T-cell (primary cell): ENCODE data around the gene NPFFR1. TPM values are rescaled to one million over a fixed set of nuclear protein-coding genes. Genes with fewer than 3 reads are reported as not detected.
"Not testable (repeated sequence)": the region's sequence is repeated elsewhere in the genome, so short reads cannot be mapped to it uniquely, and the experiment has no call there.

ENCODE experiments used
- ATAC-seq, 4 experiments: fragments of 200-7000 bp in 3 of 4; fragments of 150-1000 bp in 1 of 4; cut with Tn5 transposase; replicated peaks in 1 of 4; 1 replicate in 3 of 4; 2 replicates in 1 of 4; pipeline ENCODE4 v1.10.0; 2021; ENCODE audit warnings: moderate library complexity in 3 of 4, mild to moderate bottlenecking in 2 of 4, moderate number of reproducible peaks in 1 of 4
- CTCF ChIA-PET, 2 donors: fragments of 300-600 bp; sonication (Branson Sonifier 250); formaldehyde crosslinking; loops; one replicate each; lab custom pipeline; 2022; ENCODE audit warnings: antibody characterized with exemption in 2 of 2; lab: Charles Lee
- POLR2A ChIA-PET, 2 donors: fragments of 300-600 bp; sonication (Branson Sonifier 250); formaldehyde crosslinking; loops; one replicate each; lab custom pipeline; 2022; ENCODE audit warnings: antibody characterized with exemption in 2 of 2; lab: Charles Lee
- DNase-seq, 35 experiments: peaks; one replicate each; pipeline versions ENCODE4 v3.0.0 to v3.0.0-alpha.2; 2013 to 2023
- H3K27ac ChIP-seq: one replicate; pipeline ENCODE4 v1.5.1; 2013; ENCODE audit warnings: low read length
- H3K27me3 ChIP-seq, 2 experiments: replicated peaks in 1 of 2; 1 replicate in 1 of 2; 2 replicates in 1 of 2; pipeline versions ENCODE4 v1.6.1 to v1.7.0; 2013; ENCODE audit warnings: low read length in 1 of 2, mixed read lengths in 1 of 2; ENCODE audit not compliant: control insufficient read depth in 2 of 2, insufficient read depth in 2 of 2; ENCODE audit errors: extremely low read depth in 1 of 2
- H3K36me3 ChIP-seq, 2 donors: 1 replicate in 1 of 2; 2 replicates in 1 of 2; pipeline versions ENCODE4 v1.6.1 to v1.7.0; 2013; ENCODE audit warnings: low read length in 1 of 2; ENCODE audit not compliant: control insufficient read depth in 2 of 2, insufficient read depth in 1 of 2; ENCODE audit errors: extremely low read depth in 1 of 2
- H3K4me1 ChIP-seq, 2 experiments: 1 replicate in 1 of 2; 2 replicates in 1 of 2; pipeline versions ENCODE4 v1.6.1 to v1.7.0; 2013; ENCODE audit warnings: low read length in 2 of 2, mixed read lengths in 1 of 2; ENCODE audit not compliant: insufficient read depth in 2 of 2, control insufficient read depth in 1 of 2; ENCODE audit errors: extremely low read depth in 1 of 2
- H3K4me3 ChIP-seq, 2 donors: 1 replicate in 1 of 2; 2 replicates in 1 of 2; pipeline versions ENCODE4 v1.5.1 to v1.7.0; 2013; ENCODE audit warnings: mild to moderate bottlenecking in 2 of 2, low read length in 1 of 2, moderate library complexity in 1 of 2; ENCODE audit not compliant: control insufficient read depth in 1 of 2; ENCODE audit errors: extremely low read depth in 1 of 2
- H3K9me3 ChIP-seq: 2 replicates; pipeline ENCODE4 v1.7.0; 2013
- H3K27ac Mint-ChIP-seq, 2 donors: one replicate each; pipeline ENCODE4 v1.8.0; 2020 to 2021; ENCODE audit warnings: mild to moderate bottlenecking in 2 of 2, mixed read lengths in 2 of 2
- H3K27me3 Mint-ChIP-seq, 2 donors: one replicate each; pipeline ENCODE4 v1.8.0; 2021 to 2022; ENCODE audit warnings: mixed read lengths in 2 of 2
- H3K36me3 Mint-ChIP-seq: one replicate; pipeline ENCODE4 v1.8.0; 2021; ENCODE audit warnings: mixed read lengths
- H3K4me1 Mint-ChIP-seq, 3 donors: one replicate each; pipeline ENCODE4 v1.8.0; 2020 to 2022; ENCODE audit warnings: mixed read lengths in 3 of 3, mild to moderate bottlenecking in 1 of 3
- H3K4me3 Mint-ChIP-seq, 3 donors: one replicate each; pipeline ENCODE4 v1.8.0; 2020 to 2022; ENCODE audit warnings: mild to moderate bottlenecking in 3 of 3, mixed read lengths in 3 of 3, moderate library complexity in 3 of 3
- H3K9me3 Mint-ChIP-seq, 3 donors: one replicate each; pipeline ENCODE4 v1.8.0; 2020 to 2022; ENCODE audit warnings: mixed read lengths in 3 of 3
- WGBS: methylation state at CpG from one replicate; pipeline ENCODE4 v1.1.5; 2013; ENCODE audit warnings: missing lambda C conversion rate; ENCODE audit not compliant: insufficient coverage; 5-methylcytosine and 5-hydroxymethylcytosine counted together
- total RNA-seq, 35 experiments: library from RNA in 6 of 35; stranded (reverse) in 6 of 35; fragments of 120-200 nt in 1 of 35; gene quantifications; one replicate each; pipeline versions ENCODE4 v1.2.1 to v1.2.4 and lab custom pipeline; 2013 to 2026

Gene NPFFR1
- total RNA-seq, 5 donors from 2014 or later (not counting 1 experiment from before 2014, with no cell fraction given), result not detected

DNA sequence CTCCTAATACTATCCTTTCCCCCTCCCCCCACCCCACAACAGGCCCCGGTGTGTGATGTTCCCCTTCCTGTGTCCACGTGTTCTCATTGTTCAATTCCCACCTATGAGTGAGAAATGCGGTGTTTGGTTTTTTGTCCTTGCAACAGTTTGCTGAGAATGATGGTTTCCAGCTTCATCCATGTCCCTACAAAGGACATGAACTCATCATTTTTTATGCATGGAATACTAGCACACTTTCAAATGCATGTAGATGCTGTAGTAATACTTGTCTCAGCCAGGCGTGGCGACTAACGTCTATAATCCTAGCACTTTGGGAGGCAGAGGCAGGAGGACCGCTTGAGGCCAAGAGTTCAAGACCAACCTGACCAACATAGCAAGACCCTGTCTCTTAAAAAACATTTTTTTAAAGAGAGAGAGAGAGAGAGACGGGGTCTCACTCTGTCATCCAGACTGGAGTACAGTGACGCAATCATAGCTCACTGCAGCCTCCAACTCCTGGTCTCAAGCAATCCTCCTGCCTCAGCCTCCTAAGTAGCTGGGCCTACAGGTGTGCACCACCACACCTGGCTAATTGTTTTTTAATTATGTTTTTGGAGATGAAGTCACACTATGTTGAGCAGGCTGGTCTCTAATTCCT lies 60.9 kb downstream of the NPFFR1 start:
- ATAC-seq, H3K4me3 Mint-ChIP-seq, H3K9me3 ChIP-seq, H3K27ac ChIP-seq, H3K9me3 Mint-ChIP-seq, POLR2A ChIA-PET, H3K4me1 ChIP-seq, H3K27me3 ChIP-seq, DNase-seq, H3K36me3 ChIP-seq, H3K27me3 Mint-ChIP-seq, H3K4me3 ChIP-seq: not testable (repeated sequence)
- peaks cover 16 to 25% (median 18%) of the 10 kb centered on the region in 3 donors for H3K4me1 Mint-ChIP-seq
- H3K27ac Mint-ChIP-seq, result peak overlapping the region; percentile 68 to 83
- CTCF ChIA-PET, result interaction anchor here (0.6 to 4.2 kb wide), 14 partner anchors 9 to 655 kb away, joined by 3 to 177 read pairs (median 4); partner anchors contain the start of gene TYSND1 (in 1 of the 2)
- no CpG with 5 or more reads among the region's 9 CpGs for WGBS
- peaks cover 11% of the 10 kb centered on the region for H3K36me3 Mint-ChIP-seq

DNA sequence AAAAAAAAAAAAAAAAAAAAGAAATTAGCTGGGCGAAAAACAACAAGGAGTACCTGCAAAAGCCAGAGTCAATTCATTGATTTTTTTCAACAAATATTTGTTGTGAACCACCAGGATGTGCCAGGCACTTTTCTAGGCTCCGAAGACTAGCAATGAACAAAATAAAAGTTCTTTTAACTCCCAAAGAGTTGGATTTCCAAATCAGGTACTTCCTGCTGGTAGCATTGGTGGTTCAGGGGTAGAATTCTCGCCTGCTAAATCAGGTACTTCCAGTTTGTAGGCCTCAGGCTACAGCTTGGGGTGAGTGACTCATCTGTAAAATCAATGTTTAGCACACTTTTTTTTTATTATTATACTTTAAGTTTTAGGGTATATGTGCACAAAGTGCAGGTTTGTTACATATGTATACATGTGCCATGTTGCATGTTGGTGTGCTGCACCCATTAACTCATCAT lies 61.4 kb downstream of the NPFFR1 start:
- ATAC-seq, result no peak

DNA sequence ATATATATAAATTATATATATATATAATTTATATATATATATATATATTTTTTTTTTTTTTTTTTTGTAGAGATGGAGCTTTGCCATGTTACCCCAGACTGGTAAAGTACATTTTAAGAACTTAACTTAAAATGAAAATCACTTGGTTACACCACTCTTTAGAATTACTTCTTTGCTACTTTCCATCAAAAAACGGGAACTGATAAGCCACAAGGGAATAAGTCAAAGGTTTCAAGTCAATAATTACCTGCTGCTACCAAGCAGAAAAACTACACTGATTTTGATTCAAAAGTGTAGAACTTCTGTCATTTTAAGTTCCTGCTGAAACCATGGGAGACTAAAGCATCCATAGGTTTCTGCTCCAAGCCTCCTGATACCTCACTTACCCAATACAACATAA lies 62.8 kb downstream of the NPFFR1 start:
- Histone ChIP-seq H3K27me3 (no peaks in the 10 kb centered on the region), H3K27ac (peak overlapping the region; percentile 6), H3K4me1 (peaks cover 3 to 6% of the 10 kb centered on the region in 2 experiments), H3K9me3 (no peaks in the 10 kb centered on the region), H3K4me3 (no peak overlapping the region), H3K36me3 (peaks cover 0 to 15% of the 10 kb centered on the region in 2 donors)
- H3K36me3 Mint-ChIP-seq, result peaks cover 11% of the 10 kb centered on the region
- no peaks in the 10 kb centered on the region for H3K9me3 Mint-ChIP-seq
- ChIA-PET CTCF (interaction anchor here (0.6 to 4.2 kb wide), 33 partner anchors 9 to 204 kb away, joined by 3 to 177 read pairs (median 4); partner anchors contain the start of genes EIF4EBP2 (in 1 of the 2), PPA1 (in 1 of the 2) and TYSND1 (in 1 of the 2)), POLR2A (interaction anchor here (0.6 to 1.0 kb wide), 4 partner anchors 11 to 716 kb away, joined by 3 to 4 read pairs (median 4); no protein-coding TSS in a partner anchor)
- peak overlapping the region in 1 of 3 donors; percentile 56 for H3K4me3 Mint-ChIP-seq
- ATAC-seq (no peak), DNase-seq (no peak)
- peak overlapping the region; percentile 83 to 85 for H3K27ac Mint-ChIP-seq
- WGBS, result 29% methylated on average over 1 of the region's 1 CpG
- peaks cover 14 to 18% (median 16%) of the 10 kb centered on the region in 3 donors for H3K4me1 Mint-ChIP-seq
- H3K27me3 Mint-ChIP-seq, result no peaks in the 10 kb centered on the region

More for the DNA sequence above, 61.4 kb downstream of the NPFFR1 start:
- CTCF ChIA-PET, result interaction anchor here (0.6 to 4.2 kb wide), 25 partner anchors 8 to 656 kb away, joined by 3 to 177 read pairs (median 4); partner anchors contain the start of genes TYSND1 (in 2 of the 2), EIF4EBP2 (in 1 of the 2) and PPA1 (in 1 of the 2)
- Mint-ChIP-seq H3K27me3 (no peaks in the 10 kb centered on the region), H3K36me3 (peaks cover 11% of the 10 kb centered on the region), H3K4me3 (no peak overlapping the region), H3K9me3 (no peaks in the 10 kb centered on the region), H3K27ac (no peak overlapping the region), H3K4me1 (peaks cover 16 to 23% (median 17%) of the 10 kb centered on the region in 3 donors)
- Histone ChIP-seq H3K36me3 (peaks cover 0 to 7% of the 10 kb centered on the region in 2 donors), H3K9me3 (no peaks in the 10 kb centered on the region), H3K27me3 (no peaks in the 10 kb centered on the region), H3K27ac (no peak overlapping the region), H3K4me3 (no peak overlapping the region), H3K4me1 (peaks cover 3 to 8% of the 10 kb centered on the region in 2 experiments)
- no peak for DNase-seq
- POLR2A ChIA-PET, result interaction anchor here (0.7 kb wide), 2 partner anchors 11 to 45 kb away, joined by 3 to 6 read pairs; no protein-coding TSS in a partner anchor
- no CpG with 5 or more reads among the region's 3 CpGs for WGBS

DNA sequence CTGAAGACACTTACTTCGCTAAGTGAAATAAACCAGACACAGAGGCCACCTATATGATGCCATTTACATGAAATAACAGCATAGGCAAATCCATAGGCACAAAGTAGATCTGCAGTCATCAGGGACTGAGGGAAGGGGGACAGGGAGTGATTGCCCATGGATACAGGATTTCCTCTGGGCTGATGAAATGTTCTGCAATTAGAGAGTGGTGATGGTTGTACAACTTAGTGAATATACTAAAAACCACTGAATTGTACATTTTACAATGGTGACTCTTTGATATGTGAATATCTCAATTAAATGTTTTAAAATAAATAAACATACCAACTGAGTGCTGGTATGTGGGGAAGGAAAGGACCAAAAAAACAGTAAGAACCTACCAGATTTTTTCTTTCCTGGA lies 70.9 kb downstream of the NPFFR1 start:
- Mint-ChIP-seq H3K27me3 (no peaks in the 10 kb centered on the region), H3K36me3 (peaks cover 30% of the 10 kb centered on the region), H3K4me3 (no peak overlapping the region), H3K4me1 (no peaks in the 10 kb centered on the region), H3K27ac (no peak overlapping the region), H3K9me3 (no peaks in the 10 kb centered on the region)
- DNase-seq (no peak), ATAC-seq (no peak)
- POLR2A ChIA-PET, result no interaction called here
- Histone ChIP-seq H3K27ac (no peak overlapping the region), H3K4me3 (no peak overlapping the region), H3K27me3 (no peaks in the 10 kb centered on the region), H3K36me3 (peaks cover 7 to 47% of the 10 kb centered on the region in 2 donors), H3K4me1 (no peaks in the 10 kb centered on the region), H3K9me3 (no peaks in the 10 kb centered on the region)
- WGBS, result no CpG with 5 or more reads among the region's 1 CpG
- CTCF ChIA-PET, result interaction anchor here in 1 of 2 donors (0.5 kb wide), 1 partner anchor 12 kb away, joined by 5 read pairs; no protein-coding TSS in a partner anchor

DNA sequence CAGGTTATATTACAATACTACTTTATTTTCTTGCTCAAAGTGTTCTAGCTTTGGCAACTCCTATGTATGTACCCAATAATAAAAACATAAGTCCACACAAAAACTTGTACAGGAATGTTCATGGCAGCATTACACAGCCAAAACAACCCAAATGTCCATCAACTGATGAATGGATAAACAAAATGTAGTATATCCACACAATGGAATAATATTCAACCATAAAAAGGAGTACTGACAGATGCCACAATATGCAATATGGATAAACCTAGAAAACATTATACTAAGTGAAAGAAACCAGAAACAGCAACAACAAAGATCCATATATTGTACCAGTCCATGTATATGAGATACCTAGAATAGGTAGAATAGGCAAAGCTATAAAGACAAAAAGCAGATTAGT lies 71.5 kb downstream of the NPFFR1 start:
- ATAC-seq (no peak), DNase-seq (no peak)
- Mint-ChIP-seq H3K36me3 (peaks cover 32% of the 10 kb centered on the region), H3K4me1 (no peaks in the 10 kb centered on the region), H3K9me3 (no peaks in the 10 kb centered on the region), H3K27ac (no peak overlapping the region), H3K27me3 (no peaks in the 10 kb centered on the region), H3K4me3 (no peak overlapping the region)
- no peak overlapping the region for H3K4me3 ChIP-seq
- H3K4me1 ChIP-seq, result no peaks in the 10 kb centered on the region
- ChIA-PET CTCF (interaction anchor here in 1 of 2 donors (0.5 kb wide), 1 partner anchor 13 kb away, joined by 5 read pairs; no protein-coding TSS in a partner anchor), POLR2A (no interaction called here)
- no peaks in the 10 kb centered on the region for H3K27me3 ChIP-seq
- H3K36me3 ChIP-seq, result peaks cover 9 to 45% of the 10 kb centered on the region in 2 donors
- no peak overlapping the region for H3K27ac ChIP-seq
- no peaks in the 10 kb centered on the region for H3K9me3 ChIP-seq

DNA sequence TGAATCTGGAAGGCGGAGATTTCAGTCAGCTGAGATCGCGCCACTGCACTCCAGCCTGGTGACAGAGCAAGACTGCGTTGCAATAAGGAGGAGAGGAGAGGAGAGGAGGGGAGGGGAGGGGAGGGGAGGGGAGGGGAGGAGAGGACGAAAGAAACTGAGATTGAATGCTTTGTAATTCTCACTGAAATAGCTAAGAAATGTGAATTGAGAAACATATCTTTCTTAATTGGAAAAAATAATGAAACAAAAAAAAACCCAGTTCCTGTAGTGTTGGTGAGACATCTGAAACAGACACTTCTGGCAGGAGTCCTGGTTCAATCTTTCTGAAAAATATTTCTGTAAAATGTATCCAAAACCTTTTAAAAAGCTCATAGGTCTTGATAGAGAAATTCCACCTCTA lies 77.0 kb downstream of the NPFFR1 start:
- H3K4me1 Mint-ChIP-seq, result no peaks in the 10 kb centered on the region
- Histone ChIP-seq H3K36me3 (peaks cover 16 to 53% of the 10 kb centered on the region in 2 donors), H3K9me3 (no peaks in the 10 kb centered on the region), H3K4me1 (no peaks in the 10 kb centered on the region), H3K27ac (no peak overlapping the region), H3K27me3 (no peaks in the 10 kb centered on the region), H3K4me3 (no peak overlapping the region)
- no peak for ATAC-seq
- H3K27me3 Mint-ChIP-seq, result no peaks in the 10 kb centered on the region
- H3K36me3 Mint-ChIP-seq, result peaks cover 37% of the 10 kb centered on the region
- no peak for DNase-seq
- POLR2A ChIA-PET, result interaction anchor here (0.6 to 0.8 kb wide), 2 partner anchors 666 to 1335 kb away, joined by 4 to 14 read pairs; no protein-coding TSS in a partner anchor
- no peaks in the 10 kb centered on the region for H3K9me3 Mint-ChIP-seq
- H3K4me3 Mint-ChIP-seq, result no peak overlapping the region
- no CpG with 5 or more reads among the region's 5 CpGs for WGBS
- no peak overlapping the region for H3K27ac Mint-ChIP-seq
- CTCF ChIA-PET, result no interaction called here
